GM04503 (cell line): ENCODE data around the gene CTSS.
"Not testable (repeated sequence)": the region's sequence is repeated elsewhere in the genome, so short reads cannot be mapped to it uniquely, and the experiment has no call there.

Experiments used
- DNase-seq: peaks from one replicate; pipeline ENCODE4 v3.0.0-alpha.2; 2012; ENCODE audit warnings: low read depth

The CTSS gene

GRCh38 chr1:150765296-150765976 lies at the start of gene CTSS:
CTSS (minus strand) TSS chr1:150765778; CDS start chr1:150764763, 1,015 bp downstream.
- no peak for DNase-seq

GRCh38 chr1:150813028-150813707 lies 47.6 kb upstream of the CTSS start:
- DNase-seq = no peak

GRCh38 chr1:150810958-150811659 lies 45.5 kb upstream of the CTSS start:
- no peak for DNase-seq

GRCh38 chr1:150809651-150810050 lies 44.1 kb upstream of the CTSS start:
- DNase-seq = no peak

- DNase-seq = no peak
Measured at GRCh38 chr1:150808846-150809245, 43.3 kb upstream of the CTSS start.

GRCh38 chr1:150808121-150808520 lies 42.5 kb upstream of the CTSS start, which contains the start of gene CTSK:
CTSK (minus strand) TSS chr1:150808260; CDS start chr1:150806805, 1,455 bp downstream.
- no peak for DNase-seq

- DNase-seq = no peak
Measured at GRCh38 chr1:150807249-150808023, 41.9 kb upstream of the CTSS start.

- no peak for DNase-seq
Measured at GRCh38 chr1:150805899-150806298, 40.3 kb upstream of the CTSS start.

GRCh38 chr1:150804671-150805070 lies 39.1 kb upstream of the CTSS start:
- no peak for DNase-seq

- DNase-seq = no peak
Measured at GRCh38 chr1:150799089-150799488, 33.5 kb upstream of the CTSS start.

GRCh38 chr1:150798525-150798924 lies 32.9 kb upstream of the CTSS start:
- no peak for DNase-seq

GRCh38 chr1:150796374-150796773 lies 30.8 kb upstream of the CTSS start:
- no peak for DNase-seq

GRCh38 chr1:150793778-150794177 lies 28.2 kb upstream of the CTSS start:
- not testable (repeated sequence) for DNase-seq

GRCh38 chr1:150793221-150793620 lies 27.6 kb upstream of the CTSS start:
- DNase-seq = no peak

GRCh38 chr1:150791585-150791984 lies 26.0 kb upstream of the CTSS start:
- no peak for DNase-seq

GRCh38 chr1:150789396-150789795 lies 23.8 kb upstream of the CTSS start:
- DNase-seq = no peak

- no peak for DNase-seq
Measured at GRCh38 chr1:150788946-150789345, 23.4 kb upstream of the CTSS start.

- DNase-seq = no peak
Measured at GRCh38 chr1:150787455-150787854, 21.9 kb upstream of the CTSS start.

GRCh38 chr1:150780510-150780909 lies 14.9 kb upstream of the CTSS start:
- DNase-seq = no peak

- no peak for DNase-seq
Measured at GRCh38 chr1:150778409-150778808, 12.8 kb upstream of the CTSS start.

- no peak for DNase-seq
Measured at GRCh38 chr1:150777544-150777943, 12.0 kb upstream of the CTSS start.

- DNase-seq = not testable (repeated sequence)
Measured at GRCh38 chr1:150775931-150776505, 10.4 kb upstream of the CTSS start.
